NCI-H2081 (cell line): Measurements from ENCODE around the gene CITED1.
A peak's percentile ranks its signal among the peaks of the same experiment; 100 is the strongest.

Source experiments
- DNase-seq, 2 experiments: peaks; one replicate each; lab custom pipeline; 2025; lab: John Stamatoyannopoulos, UW

Gene CITED1

GRCh38 chrX:72270316-72270866, 35.3 kb downstream of the CITED1 start:
- no peak for DNase-seq

DNA sequence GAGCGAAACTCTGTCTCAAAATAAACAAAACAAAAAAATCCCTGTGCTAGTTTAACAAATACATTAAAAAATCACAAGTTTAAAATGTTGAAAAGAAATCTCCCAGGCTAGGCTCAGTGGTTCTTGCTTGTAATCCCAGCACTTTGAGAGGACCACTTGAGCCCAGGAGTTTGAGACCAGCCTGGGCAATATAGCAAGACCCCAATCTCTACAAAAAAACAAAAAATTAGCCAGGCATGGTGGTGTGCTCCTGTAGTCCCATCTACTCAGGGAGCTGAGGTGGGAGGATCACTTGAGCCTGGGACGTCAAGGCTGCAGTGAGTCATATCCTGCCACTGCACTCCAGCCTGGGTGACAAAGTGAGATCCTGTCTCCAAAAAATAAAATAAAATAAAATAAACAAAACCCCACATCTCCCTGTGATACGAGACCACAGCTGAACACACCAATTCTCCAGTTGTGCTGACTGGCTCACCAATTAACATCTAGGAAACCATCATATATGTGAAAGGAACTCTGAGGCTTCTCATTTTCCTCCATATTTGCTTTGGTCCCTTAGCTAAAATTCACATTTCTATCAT, 36.0 kb downstream of the CITED1 start:
- no peak for DNase-seq

- no peak for DNase-seq
Measured at GRCh38 chrX:72268597-72269365, 36.9 kb downstream of the CITED1 start.

- DNase-seq = no peak
Measured at GRCh38 chrX:72265263-72265662, 40.5 kb downstream of the CITED1 start.

DNA sequence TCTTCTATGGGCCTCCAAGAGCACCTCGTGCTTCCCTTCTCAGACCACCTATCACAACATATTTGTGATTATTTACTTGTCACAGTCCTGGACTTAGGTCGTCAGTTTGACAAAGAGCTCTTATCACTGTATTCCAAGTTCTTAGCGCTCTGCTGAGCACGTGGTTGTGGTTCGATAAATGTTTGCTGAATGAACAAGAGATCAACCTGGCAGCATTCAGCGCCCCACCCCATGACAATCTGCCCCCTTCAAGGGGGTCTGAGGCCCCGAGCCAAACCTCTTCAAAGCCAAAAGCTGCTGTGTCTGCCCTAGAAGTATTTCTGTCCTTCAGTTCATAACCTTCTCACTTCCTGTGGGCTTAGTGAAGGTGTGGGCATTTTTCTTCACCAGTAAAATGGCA, 43.6 kb downstream of the CITED1 start:
- DNase-seq = peak in 1 of 2 experiments; percentile 53

DNA sequence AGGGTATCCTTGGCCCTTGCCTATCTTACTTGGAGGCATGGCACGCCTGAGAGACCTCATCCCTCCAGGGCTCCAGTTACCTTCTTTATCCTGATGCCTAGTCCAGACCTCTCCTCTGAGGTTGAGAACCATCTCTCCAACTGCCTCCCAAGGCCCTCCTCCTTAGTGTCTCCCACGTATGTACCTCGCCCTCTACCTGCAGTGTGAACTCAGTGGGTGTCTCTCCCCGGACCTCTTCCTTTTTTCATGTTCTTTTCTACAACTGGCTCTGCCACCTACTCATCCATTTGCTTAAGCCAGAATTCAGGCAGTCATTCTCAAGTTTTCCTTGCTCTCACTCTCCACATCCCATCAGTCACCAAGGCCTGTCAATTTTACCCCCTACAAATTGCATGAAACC, 45.3 kb downstream of the CITED1 start:
- DNase-seq = no peak

GRCh38 chrX:72258174-72258573, 47.5 kb downstream of the CITED1 start:
- peak in 1 of 2 experiments; percentile 17 for DNase-seq

GRCh38 chrX:72255864-72256263, 49.9 kb downstream of the CITED1 start:
- DNase-seq = no peak

- DNase-seq = peak; percentile 82 to 93
Measured at GRCh38 chrX:72255445-72255844, 50.3 kb downstream of the CITED1 start.

DNA sequence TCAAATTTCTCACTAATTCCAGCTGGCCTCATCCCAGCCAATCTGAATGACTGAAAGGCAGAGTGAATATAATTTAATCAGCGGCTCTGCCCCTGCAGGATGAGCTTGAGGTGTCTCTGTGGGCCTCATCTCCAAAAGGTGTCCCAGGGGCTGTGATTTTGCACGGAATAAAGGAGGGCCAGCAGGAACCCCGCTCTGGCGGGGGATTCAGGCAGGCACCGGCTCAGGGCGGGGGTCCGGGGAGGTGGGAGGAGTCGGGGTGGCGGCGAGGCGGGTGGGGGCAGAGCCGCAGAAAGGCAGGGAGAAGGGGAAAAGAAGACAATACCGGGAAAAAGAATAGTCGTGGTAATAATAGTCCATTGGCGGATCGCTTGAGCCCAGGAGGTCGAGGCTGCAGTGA, 50.9 kb downstream of the CITED1 start:
- peak; percentile 21 to 73 for DNase-seq

GRCh38 chrX:72253686-72254085, 52.0 kb downstream of the CITED1 start:
- DNase-seq = no peak
